HCT116 (cell line): Measurements from ENCODE around the gene LYPD4. TPM values are rescaled to one million over a fixed set of nuclear protein-coding genes. Genes with fewer than 3 reads are reported as not detected.

Experiments
- ATAC-seq: fragments of 200-7000 bp; cut with Tn5 transposase; 2 replicates; pipeline ENCODE4 v1.9.1; 2020; ENCODE audit warnings: mild to moderate bottlenecking, moderate library complexity
- BruUV-seq: library from RNA; stranded (reverse); fragments of 400-500 nt; replicated peaks from 2 replicates; lab custom pipeline; 2021; lab: Mats Ljungman, UMichigan
- CTCF ChIA-PET: fragments of 300-600 bp; sonication (Branson Sonifier 250); formaldehyde crosslinking; loops from one replicate; lab custom pipeline; 2021; ENCODE audit warnings: antibody characterized with exemption; lab: Charles Lee
- POLR2A ChIA-PET: fragments of 300-600, 350-600 bp; sonication (Branson Sonifier 250); formaldehyde crosslinking; loops from one replicate; lab custom pipeline; 2021; ENCODE audit warnings: antibody characterized with exemption; lab: Charles Lee
- RAD21 ChIA-PET, 2 experiments: fragments of 300-600 bp; sonication (Branson Sonifier 250); formaldehyde crosslinking; loops; one replicate each; lab custom pipeline; 2023; ENCODE audit warnings: low total read pairs in 2 of 2; ENCODE audit not compliant: uncharacterized antibody in 2 of 2, unreplicated experiment in 2 of 2, low non-redundant PET in 1 of 2; lab: Charles Lee
- DNase-seq: peaks from one replicate; pipeline ENCODE4 v3.0.0-alpha.2; 2010; ENCODE audit warnings: low read depth, low spot score
- H2AFZ ChIP-seq: fragments of 200-600 bp; shearing (Covaris generic), sonication (generic); 2 replicates; pipeline ENCODE4 v1.6.1; 2017; ENCODE audit warnings: low read depth, mixed run types, mixed read lengths, antibody characterized with exemption, low read length; ENCODE audit not compliant: poor library complexity, severe bottlenecking
- H3K27ac ChIP-seq: 2 replicates; pipeline ENCODE4 v1.5.1; 2012; ENCODE audit warnings: low read depth, low read length
- H3K27me3 ChIP-seq: fragments of 200-600 bp; sonication (generic); 2 replicates; pipeline ENCODE4 v1.6.1; 2016; ENCODE audit warnings: mixed run types, low read length, mixed read lengths; ENCODE audit not compliant: insufficient read depth
- H3K36me3 ChIP-seq, 2 experiments: fragments of 200-500 bp in 1 of 2; fragments of 200-600 bp in 1 of 2; sonication (Bioruptor generic) in 1 of 2; sonication (generic) in 1 of 2; 2 replicates each; pipeline versions ENCODE4 v1.5.1 to v1.6.1; 2014 to 2016; ENCODE audit warnings: low read length in 2 of 2, inconsistent platforms in 1 of 2, mixed read lengths in 1 of 2, mixed run types in 1 of 2; ENCODE audit not compliant: insufficient read depth in 2 of 2, control insufficient read depth in 1 of 2
- H3K4me1 ChIP-seq, 2 experiments: fragments of 200-600 bp in 1 of 2; sonication (generic) in 1 of 2; 2 replicates each; pipeline versions ENCODE4 v1.5.1 to v1.6.1; 2012 to 2017; ENCODE audit warnings: low read length in 2 of 2, inconsistent platforms in 1 of 2, mild to moderate bottlenecking in 1 of 2, mixed read lengths in 1 of 2, mixed run types in 1 of 2, moderate library complexity in 1 of 2; ENCODE audit not compliant: insufficient read depth in 2 of 2, control insufficient read depth in 1 of 2
- H3K4me2 ChIP-seq: fragments of 200-600 bp; sonication (generic); 2 replicates; pipeline ENCODE4 v1.6.1; 2017; ENCODE audit warnings: mixed run types, low read length, mixed read lengths
- H3K4me3 ChIP-seq, 2 experiments: fragments of 200-600 bp in 1 of 2; sonication (generic) in 1 of 2; replicated peaks in 1 of 2; 2 replicates each; pipeline ENCODE4 v1.5.1; 2011 to 2016; ENCODE audit warnings: low read length in 2 of 2, control low read depth in 1 of 2, low read depth in 1 of 2, mild to moderate bottlenecking in 1 of 2, mixed read lengths in 1 of 2, mixed run types in 1 of 2
- H3K79me2 ChIP-seq: fragments of 200-600 bp; sonication (generic); 2 replicates; pipeline ENCODE4 v1.6.1; 2017; ENCODE audit warnings: mild to moderate bottlenecking, mixed run types, low read length, moderate library complexity, mixed read lengths; ENCODE audit not compliant: insufficient read depth
- H3K9ac ChIP-seq: fragments of 200-600 bp; sonication (generic); 2 replicates; pipeline ENCODE4 v1.6.1; 2016; ENCODE audit warnings: low read length, mixed read lengths
- H3K9me2 ChIP-seq: fragments of 200-600 bp; sonication (generic), shearing (Covaris generic); 2 replicates; pipeline ENCODE4 v1.6.1; 2017; ENCODE audit warnings: mixed run types, mild to moderate bottlenecking, moderate library complexity; ENCODE audit not compliant: insufficient read depth
- H3K9me3 ChIP-seq, 2 experiments: fragments of 200-500 bp in 1 of 2; fragments of 200-600 bp in 1 of 2; sonication (Bioruptor generic) in 1 of 2; sonication (generic) in 1 of 2; 2 replicates each; pipeline ENCODE4 v1.6.1; 2014 to 2017; ENCODE audit warnings: low read length in 2 of 2, mixed read lengths in 2 of 2, inconsistent platforms in 1 of 2, low read depth in 1 of 2, mild to moderate bottlenecking in 1 of 2, mixed run types in 1 of 2, moderate library complexity in 1 of 2; ENCODE audit not compliant: control insufficient read depth in 1 of 2, insufficient read depth in 1 of 2
- H4K20me1 ChIP-seq: fragments of 200-600 bp; sonication (generic), shearing (Covaris generic); 2 replicates; pipeline ENCODE4 v1.6.1; 2017; ENCODE audit warnings: mixed run types, mild to moderate bottlenecking, moderate library complexity; ENCODE audit not compliant: insufficient read depth
- CBX3 ChIP-seq: IDR thresholded peaks from 2 replicates; pipeline ENCODE4 v1.6.1; 2012; ENCODE audit warnings: low read depth
- CEBPB ChIP-seq: IDR thresholded peaks from 2 replicates; pipeline ENCODE4 v1.6.1; 2012; ENCODE audit warnings: low read depth
- CTCF ChIP-seq, 3 experiments: fragments of 200-600 bp in 1 of 3; sonication (generic) in 1 of 3; IDR thresholded peaks in 2 of 3; conservative IDR thresholded peaks in 1 of 3; 2 replicates each; pipeline ENCODE4 v1.5.1; 2012 to 2017; ENCODE audit warnings: low read depth in 2 of 3, low read length in 2 of 3, antibody characterized with exemption in 1 of 3, borderline replicate concordance in 1 of 3, control low read depth in 1 of 3, mild to moderate bottlenecking in 1 of 3, mixed read lengths in 1 of 3, mixed run types in 1 of 3, moderate library complexity in 1 of 3; ENCODE audit not compliant: insufficient read depth in 1 of 3
- EGR1 ChIP-seq: IDR thresholded peaks from 2 replicates; pipeline ENCODE4 v1.6.1; 2012; ENCODE audit warnings: low read depth
- ELF1 ChIP-seq: IDR thresholded peaks from 2 replicates; pipeline ENCODE4 v1.6.1; 2012; ENCODE audit warnings: low read depth, borderline replicate concordance
- EZH2 ChIP-seq: fragments of 200-600 bp; sonication (generic); IDR thresholded peaks from 2 replicates; pipeline ENCODE4 v1.6.1; 2017; ENCODE audit warnings: antibody characterized with exemption, mixed run types
- FOSL1 ChIP-seq: IDR thresholded peaks from 2 replicates; pipeline ENCODE4 v1.6.1; 2012; ENCODE audit warnings: low read depth
- JUND ChIP-seq: IDR thresholded peaks from 2 replicates; pipeline ENCODE4 v1.6.1; 2012
- POLR2A ChIP-seq: IDR thresholded peaks from 2 replicates; pipeline ENCODE4 v1.7.0; 2011; ENCODE audit warnings: borderline replicate concordance; ENCODE audit not compliant: insufficient read depth, insufficient read length; ENCODE audit errors: extremely low read depth
- POLR2AphosphoS5 ChIP-seq: IDR thresholded peaks from 2 replicates; pipeline ENCODE4 v1.6.1; 2011; ENCODE audit warnings: mild to moderate bottlenecking, low read depth, low read length, moderate library complexity
- RAD21 ChIP-seq: IDR thresholded peaks from 2 replicates; pipeline ENCODE4 v1.6.1; 2012; ENCODE audit warnings: low read depth, mild to moderate bottlenecking
- REST ChIP-seq: IDR thresholded peaks from 2 replicates; pipeline ENCODE4 v1.6.1; 2012; ENCODE audit warnings: low read depth
- SIN3A ChIP-seq: IDR thresholded peaks from 2 replicates; pipeline ENCODE4 v1.6.1; 2012; ENCODE audit warnings: low read depth
- SP1 ChIP-seq: IDR thresholded peaks from 2 replicates; pipeline ENCODE4 v1.6.1; 2012; ENCODE audit warnings: low read depth
- SRF ChIP-seq: IDR thresholded peaks from 2 replicates; pipeline ENCODE4 v1.6.1; 2012; ENCODE audit warnings: low read depth
- YY1 ChIP-seq: IDR thresholded peaks from 2 replicates; pipeline ENCODE4 v1.6.1; 2011; ENCODE audit warnings: low read length, low read depth, moderate library complexity, mild to moderate bottlenecking; ENCODE audit not compliant: insufficient replicate concordance; ENCODE audit errors: extremely low read depth
- ZFX ChIP-seq: fragments of 450-650 bp; IDR thresholded peaks from 2 replicates; pipeline ENCODE4 v1.6.1; 2017
- ZNF274 ChIP-seq: fragments of 200-500 bp; sonication (Bioruptor generic); IDR thresholded peaks from 2 replicates; pipeline ENCODE4 v1.6.1; 2014; ENCODE audit warnings: mild to moderate bottlenecking, low read depth, low read length, inconsistent platforms
- intact Hi-C: fragments of 100-400 bp; cut with micrococcal nuclease; formaldehyde crosslinking; loops from 2 replicates; pipeline ENCODE4 v1.10.0; 2022
- total RNA-seq: library from RNA; stranded (reverse); gene quantifications from one replicate; pipeline ENCODE4 v1.2.1, GENCODE V29; 2021; ENCODE audit not compliant: unreplicated experiment
- TF ChIP-seq, protein P1 (sequence below): IDR thresholded peaks from 2 replicates; pipeline ENCODE4 v1.6.1; 2011; ENCODE audit warnings: mild to moderate bottlenecking, low read length, moderate library complexity; ENCODE audit not compliant: insufficient replicate concordance; ENCODE audit errors: extremely low read depth
- TF ChIP-seq, protein P2 (sequence below): IDR thresholded peaks from 2 replicates; pipeline ENCODE4 v1.6.1; 2012

LYPD4 gene
- total RNA-seq, 1 experiment from 2014 or later = not detected

DNA sequence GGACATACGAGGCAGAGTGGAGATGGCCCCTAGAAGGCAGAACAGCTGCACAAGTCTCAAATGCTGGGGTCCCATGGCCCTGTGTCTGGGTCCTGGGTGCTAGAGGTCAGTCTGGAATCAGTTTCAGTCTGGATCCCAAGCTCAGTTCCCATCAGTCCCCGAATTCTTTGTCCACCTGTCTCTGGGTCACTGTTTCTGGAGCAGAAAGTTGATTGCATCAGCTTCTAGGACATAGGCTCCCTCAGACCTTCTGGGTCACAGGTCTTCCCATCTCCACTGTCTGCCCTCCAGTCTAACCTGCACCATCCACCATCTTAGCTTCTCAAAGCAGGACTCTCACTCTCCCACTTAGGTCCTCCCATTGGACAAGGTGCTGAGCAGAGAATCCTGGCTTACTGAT is 5.3 kb downstream of the LYPD4 start:
- no peaks in the 10 kb centered on the region for H3K9me2 ChIP-seq
- H3K4me1 ChIP-seq = no peaks in the 10 kb centered on the region
- ATAC-seq = no peak
- no peaks in the 10 kb centered on the region for H3K79me2 ChIP-seq
- POLR2A ChIA-PET = interaction anchor here (0.5 to 1.9 kb wide), 3 partner anchors 11 to 27 kb away, joined by 3 to 9 read pairs (median 3); partner anchors contain the start of gene RPS19
- no TSS peak for BruUV-seq
- H4K20me1 ChIP-seq = no peaks in the 10 kb centered on the region
- H3K9me3 ChIP-seq = no peaks in the 10 kb centered on the region
- H3K9ac ChIP-seq = no peak overlapping the region
- intact Hi-C loops = loop anchor here (5.0 kb wide), 1 partner anchor 47 kb away; no protein-coding TSS in a partner anchor
- RAD21 ChIA-PET = no interaction called here
- CTCF ChIA-PET = no interaction called here
- TF ChIP-seq CBX3 (no peak), ZNF274 (no peak), SIN3A (no peak), CEBPB (no peak), EGR1 (no peak), REST (no peak), YY1 (no peak), POLR2AphosphoS5 (no peak), FOSL1 (no peak), ZFX (no peak), RAD21 (no peak), ELF1 (no peak), SRF (no peak), CTCF (IDR thresholded peaks at IDR 0.05 in 2 of 3, conservative IDR thresholded peaks at IDR 0.05 in 1 of 3; ENCODE audit: borderline replicate concordance in 1 of 3, insufficient read depth in 1 of 3, low read depth in 2 of 3, low read length in 2 of 3) (no peak), EZH2 (no peak), JUND (no peak), SP1 (no peak), POLR2A (no peak)
- TF ChIP-seq, protein P1, sequence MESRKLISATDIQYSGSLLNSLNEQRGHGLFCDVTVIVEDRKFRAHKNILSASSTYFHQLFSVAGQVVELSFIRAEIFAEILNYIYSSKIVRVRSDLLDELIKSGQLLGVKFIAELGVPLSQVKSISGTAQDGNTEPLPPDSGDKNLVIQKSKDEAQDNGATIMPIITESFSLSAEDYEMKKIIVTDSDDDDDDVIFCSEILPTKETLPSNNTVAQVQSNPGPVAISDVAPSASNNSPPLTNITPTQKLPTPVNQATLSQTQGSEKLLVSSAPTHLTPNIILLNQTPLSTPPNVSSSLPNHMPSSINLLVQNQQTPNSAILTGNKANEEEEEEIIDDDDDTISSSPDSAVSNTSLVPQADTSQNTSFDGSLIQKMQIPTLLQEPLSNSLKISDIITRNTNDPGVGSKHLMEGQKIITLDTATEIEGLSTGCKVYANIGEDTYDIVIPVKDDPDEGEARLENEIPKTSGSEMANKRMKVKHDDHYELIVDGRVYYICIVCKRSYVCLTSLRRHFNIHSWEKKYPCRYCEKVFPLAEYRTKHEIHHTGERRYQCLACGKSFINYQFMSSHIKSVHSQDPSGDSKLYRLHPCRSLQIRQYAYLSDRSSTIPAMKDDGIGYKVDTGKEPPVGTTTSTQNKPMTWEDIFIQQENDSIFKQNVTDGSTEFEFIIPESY = no peak
- TF ChIP-seq, protein P2, sequence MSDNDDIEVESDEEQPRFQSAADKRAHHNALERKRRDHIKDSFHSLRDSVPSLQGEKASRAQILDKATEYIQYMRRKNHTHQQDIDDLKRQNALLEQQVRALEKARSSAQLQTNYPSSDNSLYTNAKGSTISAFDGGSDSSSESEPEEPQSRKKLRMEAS = no peak
- H3K27ac ChIP-seq = no peak overlapping the region
- no peaks in the 10 kb centered on the region for H3K36me3 ChIP-seq
- no peak overlapping the region for H3K4me2 ChIP-seq
- no peak overlapping the region for H2AFZ ChIP-seq
- DNase-seq = no peak
- H3K27me3 ChIP-seq = peaks cover 15% of the 10 kb centered on the region; the same call in 1 of the 2 replicates
- H3K4me3 ChIP-seq = no peak overlapping the region
